ENCODE data around the gene CYP39A1.

The CYP39A1 gene

DNA sequence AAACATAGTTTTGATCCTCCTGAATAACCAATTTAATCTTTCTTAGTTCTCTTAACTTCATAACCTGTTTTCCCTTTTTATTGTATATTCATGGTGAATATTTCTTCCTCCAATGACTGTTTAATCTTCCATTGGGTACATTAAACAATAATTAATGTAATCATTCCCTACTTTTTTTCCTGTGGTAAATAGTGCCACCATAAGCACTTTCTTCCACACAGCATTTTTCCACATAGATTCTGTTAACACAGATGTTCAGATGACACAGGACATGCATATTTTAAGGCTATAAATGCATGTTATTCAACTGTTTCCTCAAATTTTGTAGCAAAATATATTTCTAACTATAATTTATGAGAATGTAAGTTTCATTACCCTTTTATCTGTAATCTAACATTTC, 61.9 kb downstream of the CYP39A1 start:
- no peak for DNase-seq (ENCODE audit: low read depth)

DNA sequence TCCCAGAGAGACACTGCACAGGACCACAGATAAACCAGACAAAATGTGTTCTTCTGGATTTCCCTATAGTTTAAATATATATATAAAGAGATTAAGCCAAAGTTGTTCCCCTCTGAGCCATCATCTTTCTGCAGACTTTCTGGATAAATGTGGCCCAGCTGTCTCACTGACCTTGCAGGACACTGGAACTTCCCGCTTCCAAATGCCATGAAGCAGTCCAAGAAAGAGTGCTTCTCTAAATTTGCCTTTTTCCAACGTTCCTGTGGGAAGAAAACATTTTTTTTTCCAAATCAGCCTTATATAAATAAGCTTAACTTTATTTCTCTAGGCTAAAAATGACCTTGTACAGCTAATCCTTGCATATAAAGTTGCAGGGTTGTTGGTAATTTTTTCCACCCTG, 65.7 kb downstream of the CYP39A1 start:
- DNase-seq (ENCODE audit: low read depth): no peak

DNA sequence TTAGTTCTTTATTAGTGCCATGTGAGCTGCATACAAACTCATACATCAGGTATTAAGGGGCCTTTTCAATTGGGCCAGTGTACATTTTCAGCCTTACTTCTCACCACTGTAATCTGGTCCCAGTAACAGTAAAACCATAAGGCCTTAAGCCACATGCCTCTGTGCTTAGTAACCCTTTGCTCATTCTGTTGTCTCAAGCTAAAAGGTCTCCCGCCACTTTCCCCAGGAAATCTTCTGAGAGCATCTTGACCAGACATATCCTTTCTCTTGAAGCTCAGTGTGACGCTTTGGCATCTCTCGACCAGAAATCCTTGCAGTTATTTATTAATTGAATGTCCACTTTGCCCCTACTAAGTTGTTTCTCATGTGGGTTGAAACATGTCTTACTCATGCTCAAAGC, 68.0 kb downstream of the CYP39A1 start:
- no peak for DNase-seq (ENCODE audit: low read depth)

DNA sequence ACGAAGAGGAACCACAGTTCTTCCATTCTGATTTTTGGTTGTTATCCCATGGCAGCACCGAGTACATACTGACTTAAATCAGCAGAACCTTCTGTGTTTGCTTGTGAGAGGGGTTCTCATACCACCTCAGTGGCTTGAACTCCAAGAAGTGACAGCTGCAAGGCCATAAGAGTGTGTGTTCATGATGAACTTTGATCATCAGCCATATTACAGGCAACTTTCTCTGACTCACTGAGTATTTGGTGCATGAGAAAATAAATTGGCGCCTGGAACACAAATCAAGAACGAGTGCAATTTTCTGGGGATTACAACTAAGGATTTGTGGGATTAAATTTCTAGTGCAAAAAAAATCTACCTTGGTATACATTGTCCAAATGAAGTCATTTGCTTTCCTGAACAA, 68.9 kb downstream of the CYP39A1 start:
- DNase-seq (ENCODE audit: low read depth): no peak

DNA sequence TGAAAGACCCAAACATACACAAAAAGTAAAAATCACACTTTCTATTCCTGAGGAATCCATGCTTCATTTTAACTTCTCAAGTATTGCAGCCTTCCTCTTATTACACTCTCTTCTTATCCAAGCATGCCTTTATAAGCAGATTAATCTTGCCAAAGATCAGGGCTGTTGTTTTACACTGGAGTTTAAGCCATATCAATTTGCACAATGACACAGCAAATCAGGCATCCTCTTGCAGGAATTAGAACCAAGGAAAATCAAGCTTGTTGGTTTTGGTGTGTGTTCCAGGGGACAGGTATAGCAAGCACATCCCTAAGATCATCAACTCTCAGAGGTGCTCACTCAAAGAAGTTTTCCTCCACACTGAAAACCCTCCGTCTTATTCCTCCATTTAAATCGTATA, 69.5 kb downstream of the CYP39A1 start:
- no peak for DNase-seq (ENCODE audit: low read depth)

DNA sequence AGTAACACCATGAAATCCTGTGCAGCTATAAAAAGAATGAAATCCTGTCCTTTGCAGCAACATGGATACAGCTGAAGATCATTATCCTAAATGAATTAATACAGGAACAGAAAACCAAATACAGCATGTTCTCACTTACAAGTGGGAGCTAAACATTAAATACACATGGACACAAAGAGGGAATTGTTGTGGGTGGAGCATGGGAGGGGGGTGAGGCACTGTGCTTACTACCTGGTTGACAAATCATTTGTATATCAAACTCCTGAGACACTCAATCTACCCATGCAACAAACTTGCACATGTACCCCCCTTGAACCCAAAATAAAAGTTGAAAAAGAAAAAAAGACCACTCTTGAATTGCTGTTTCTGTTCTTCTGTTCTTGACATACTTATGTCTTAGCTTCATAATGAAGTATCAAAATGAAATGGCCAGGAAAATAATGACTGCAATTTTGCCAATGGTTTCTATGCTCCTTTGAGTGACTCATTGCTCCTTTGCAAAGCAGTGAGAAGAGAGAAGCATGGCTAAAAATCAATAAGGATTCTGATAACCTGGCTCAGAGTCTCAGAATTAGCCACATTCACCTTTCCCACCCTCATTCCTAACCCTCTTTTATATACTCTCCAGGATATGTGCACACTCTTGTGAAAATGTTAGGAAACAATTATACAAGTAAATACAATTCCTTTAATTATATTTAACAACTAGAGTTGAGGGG, 71.0 kb downstream of the CYP39A1 start:
- no peak for DNase-seq (ENCODE audit: low read depth)

DNA sequence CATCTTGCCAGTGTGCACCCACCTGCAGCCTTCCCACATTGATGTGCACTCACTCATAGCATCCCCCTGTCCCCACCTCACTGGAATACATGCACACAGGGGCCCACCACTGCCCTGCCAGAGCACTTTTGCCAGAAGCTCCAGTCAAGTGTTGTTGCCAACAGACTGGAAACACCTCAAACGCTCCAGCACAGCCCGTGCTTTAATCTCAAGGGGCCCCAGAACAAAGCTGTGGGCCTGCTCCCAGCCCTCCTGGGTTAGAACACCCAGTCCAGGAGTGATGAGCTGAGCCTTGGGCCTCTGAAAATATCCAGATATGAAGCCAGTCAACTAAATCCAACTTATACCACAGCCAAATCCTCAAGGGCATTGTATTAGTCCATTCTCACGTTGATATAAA, 77.1 kb downstream of the CYP39A1 start:
- no peak for DNase-seq (ENCODE audit: low read depth)

DNA sequence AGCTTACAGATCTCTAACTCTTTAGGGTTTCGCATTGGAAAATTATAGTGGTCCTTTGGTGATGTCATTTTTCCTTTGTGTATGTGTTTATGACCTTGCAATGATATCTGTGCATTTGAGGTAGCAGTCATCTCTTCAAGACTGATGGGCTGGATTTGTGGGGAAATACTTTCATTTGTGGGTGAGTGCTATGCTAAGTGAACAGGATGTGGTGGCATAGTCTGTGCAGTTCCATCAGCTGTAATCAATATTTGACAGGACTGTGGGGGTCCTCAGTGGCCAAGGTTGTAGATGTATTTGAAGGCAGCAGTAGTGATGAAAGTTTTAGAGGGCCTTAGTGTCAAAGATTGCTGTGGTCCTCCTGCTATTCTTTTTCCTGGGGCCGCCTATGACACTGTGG, 79.5 kb downstream of the CYP39A1 start:
- DNase-seq (ENCODE audit: low read depth): no peak

DNA sequence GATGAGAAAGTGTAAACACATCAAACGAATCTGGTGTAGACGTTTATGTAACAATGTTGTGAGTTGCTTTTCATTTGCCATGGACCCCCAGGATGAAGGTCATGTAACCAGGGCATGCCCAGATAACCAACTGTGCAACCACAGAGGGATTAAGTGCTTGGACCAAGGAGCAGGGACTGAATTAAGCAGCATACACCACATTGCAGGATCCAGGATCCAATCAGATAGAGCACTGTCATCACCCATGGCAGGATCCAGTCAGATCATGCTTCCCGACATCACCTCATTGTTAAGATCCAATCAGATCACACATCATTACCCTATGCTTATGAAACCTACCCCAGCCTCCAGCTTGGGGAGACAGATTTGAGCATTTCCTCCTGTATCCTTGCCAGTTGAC, 87.1 kb downstream of the CYP39A1 start:
- DNase-seq (ENCODE audit: low read depth): no peak

DNA sequence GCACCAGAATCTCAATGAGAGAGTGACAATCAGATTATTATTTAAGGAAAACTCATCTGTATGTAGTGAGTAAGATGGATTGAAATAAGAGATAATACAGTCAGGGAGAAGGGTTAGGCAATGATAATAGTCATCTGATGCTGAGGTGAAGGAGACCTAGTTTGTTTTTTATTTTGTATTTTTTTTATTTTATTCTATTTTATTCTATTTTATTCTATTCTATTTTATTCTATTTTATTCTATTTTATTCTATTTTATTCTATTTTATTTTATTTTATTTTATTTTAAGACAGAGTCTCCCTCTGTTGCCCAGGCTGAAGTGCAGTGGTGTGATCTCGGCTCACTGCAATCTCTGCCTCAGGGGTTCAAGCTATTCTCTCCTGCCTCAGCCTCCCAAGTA, 88.7 kb downstream of the CYP39A1 start:
- DNase-seq (ENCODE audit: low read depth): no peak

DNA sequence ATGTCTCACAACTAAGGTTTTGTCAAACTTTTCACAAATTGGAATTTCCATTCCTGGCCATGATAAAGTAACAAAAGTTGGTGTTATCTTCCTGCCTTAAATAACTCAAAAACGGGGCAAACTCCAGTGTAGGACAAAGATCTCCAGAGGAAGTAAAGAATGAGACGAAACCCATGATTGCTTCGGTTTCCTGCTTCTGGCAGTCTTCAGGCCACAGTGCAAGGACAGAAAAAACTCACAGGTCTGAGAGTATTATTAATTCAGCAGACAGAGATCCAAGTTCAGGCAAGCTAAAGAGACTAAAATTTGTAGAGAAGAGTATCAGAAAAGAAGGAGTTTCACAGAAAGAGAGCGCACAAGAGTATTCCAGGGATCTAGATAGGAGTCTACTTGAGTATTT, 96.6 kb downstream of the CYP39A1 start:
- no peak for DNase-seq (ENCODE audit: low read depth)

DNA sequence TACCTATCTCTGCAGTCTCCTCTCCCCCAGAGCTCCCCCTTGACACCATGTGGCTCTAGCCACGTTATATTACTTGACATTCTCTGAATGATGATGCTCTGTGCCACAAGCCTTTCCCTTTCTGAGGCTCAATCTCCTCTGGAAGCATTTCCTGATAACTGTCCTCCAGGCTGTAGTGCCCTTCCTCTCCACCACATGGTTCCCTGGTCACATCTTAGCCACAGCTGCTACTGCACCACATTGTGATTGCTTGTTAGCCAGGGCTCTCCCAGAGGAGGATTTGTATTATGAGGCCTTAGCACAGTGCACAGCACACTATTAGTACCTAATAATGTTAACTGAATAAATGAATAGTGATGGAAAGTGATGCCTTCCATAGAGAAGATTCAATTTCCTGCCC, 97.5 kb downstream of the CYP39A1 start:
- no peak for DNase-seq (ENCODE audit: low read depth)

DNA sequence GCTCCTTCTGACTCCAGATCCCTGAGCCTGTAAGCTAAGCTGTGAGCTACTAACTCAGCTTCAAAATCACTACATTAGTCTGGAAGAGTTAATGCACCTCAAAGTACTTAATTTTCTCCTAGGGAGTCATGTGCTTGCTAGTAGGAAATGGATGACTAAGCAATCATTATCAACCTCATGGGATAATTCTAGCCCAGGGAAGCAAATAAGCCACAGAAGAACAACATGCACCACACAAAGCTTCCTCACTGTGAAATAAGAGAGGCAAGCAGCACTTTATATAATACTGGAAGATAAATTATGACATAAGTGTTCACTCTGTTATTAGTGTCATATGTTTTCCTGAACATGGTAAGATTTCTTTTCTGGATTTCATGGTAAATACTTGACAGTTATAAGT, 103.5 kb downstream of the CYP39A1 start:
- no peak for DNase-seq (ENCODE audit: low read depth)

DNA sequence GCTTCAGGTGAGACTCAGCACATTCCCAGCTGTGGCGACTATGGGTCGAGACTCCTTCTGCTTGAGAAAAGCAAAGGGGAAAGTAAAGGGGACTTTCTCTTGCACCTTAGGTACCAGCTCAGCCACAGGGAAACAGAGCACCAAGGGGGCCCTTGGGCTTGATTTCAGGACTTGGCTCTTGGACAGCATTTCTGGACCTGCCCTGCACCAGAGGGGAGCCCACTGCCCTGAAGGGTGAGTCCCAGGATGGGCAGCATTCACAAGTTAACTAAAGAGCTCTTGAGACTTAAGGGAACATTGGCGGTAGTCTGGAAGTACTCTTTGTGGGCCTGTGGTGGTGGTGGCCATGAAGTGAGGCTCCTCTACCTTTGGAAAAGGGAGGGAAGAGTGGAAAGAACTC, 111.1 kb downstream of the CYP39A1 start:
- DNase-seq (ENCODE audit: low read depth): no peak

DNA sequence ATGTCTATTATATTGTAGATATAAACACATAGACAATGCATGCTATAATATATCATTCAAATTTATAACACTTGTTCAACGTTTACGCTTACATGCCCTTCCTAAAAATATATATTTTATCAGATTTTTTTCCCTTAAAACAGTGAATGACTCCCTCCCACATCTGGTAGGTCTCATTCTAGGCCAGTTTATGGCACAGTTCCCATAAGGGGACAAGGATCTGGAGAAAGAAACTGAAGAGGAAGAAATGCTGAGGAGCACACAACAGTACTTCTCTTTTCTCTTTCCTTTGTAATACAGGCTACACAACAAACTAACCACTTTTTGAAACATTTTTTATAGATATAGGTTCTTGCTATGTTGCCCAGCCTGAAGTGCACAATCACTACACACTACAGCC, 112.8 kb downstream of the CYP39A1 start:
- DNase-seq (ENCODE audit: low read depth): no peak

DNA sequence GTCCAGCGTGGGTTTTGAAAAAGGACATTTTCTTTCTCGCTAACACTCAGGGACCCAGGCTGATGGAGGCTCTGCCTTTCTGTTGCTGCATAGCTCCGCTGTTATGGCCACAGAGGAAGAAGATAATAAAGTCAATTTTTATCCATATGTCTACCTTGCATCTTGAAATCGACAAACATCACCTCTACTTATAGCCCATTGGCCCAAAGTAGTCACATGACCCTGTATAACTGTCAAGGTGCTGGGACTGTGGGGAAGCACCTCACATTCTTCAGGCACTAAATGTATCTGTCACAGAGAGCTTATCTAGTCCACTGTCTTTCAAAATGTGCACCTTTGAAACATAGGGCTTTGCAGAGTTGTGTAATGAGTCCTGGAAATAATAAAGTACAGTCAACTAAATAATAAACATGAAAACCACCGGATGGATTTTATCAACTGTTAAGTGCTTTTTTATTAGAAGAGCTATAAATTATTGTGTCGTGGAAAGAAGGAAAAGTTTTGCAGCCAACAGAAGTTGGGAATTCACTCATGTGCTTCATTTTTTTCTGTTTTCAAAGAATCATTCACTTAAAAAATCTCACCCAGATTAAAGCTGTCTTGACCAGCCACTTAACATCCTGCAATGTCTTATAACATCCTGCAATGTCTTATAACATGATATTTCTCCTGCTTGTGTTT, 113.7 kb downstream of the CYP39A1 start:
- no peak for DNase-seq (ENCODE audit: low read depth)

DNA sequence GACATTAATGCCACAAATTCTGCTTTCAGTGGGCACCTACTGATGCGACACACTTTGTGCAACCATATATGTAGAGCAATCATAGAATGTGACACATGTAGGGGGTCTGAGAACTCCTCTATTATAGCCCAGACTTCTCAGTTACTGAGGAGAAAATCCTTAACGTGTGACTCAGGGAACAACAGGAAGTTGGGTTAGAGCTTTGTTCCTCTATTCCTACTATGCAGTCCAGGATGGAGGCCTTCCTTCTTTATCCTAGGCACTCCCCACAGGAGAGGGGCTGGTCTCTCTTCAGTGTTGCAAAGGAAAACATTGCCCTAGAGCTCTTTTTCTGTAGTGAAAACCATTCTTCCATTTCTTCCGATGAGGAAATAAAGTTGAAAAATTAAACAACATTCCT, 121.7 kb downstream of the CYP39A1 start:
- no peak for DNase-seq (ENCODE audit: low read depth)

DNA sequence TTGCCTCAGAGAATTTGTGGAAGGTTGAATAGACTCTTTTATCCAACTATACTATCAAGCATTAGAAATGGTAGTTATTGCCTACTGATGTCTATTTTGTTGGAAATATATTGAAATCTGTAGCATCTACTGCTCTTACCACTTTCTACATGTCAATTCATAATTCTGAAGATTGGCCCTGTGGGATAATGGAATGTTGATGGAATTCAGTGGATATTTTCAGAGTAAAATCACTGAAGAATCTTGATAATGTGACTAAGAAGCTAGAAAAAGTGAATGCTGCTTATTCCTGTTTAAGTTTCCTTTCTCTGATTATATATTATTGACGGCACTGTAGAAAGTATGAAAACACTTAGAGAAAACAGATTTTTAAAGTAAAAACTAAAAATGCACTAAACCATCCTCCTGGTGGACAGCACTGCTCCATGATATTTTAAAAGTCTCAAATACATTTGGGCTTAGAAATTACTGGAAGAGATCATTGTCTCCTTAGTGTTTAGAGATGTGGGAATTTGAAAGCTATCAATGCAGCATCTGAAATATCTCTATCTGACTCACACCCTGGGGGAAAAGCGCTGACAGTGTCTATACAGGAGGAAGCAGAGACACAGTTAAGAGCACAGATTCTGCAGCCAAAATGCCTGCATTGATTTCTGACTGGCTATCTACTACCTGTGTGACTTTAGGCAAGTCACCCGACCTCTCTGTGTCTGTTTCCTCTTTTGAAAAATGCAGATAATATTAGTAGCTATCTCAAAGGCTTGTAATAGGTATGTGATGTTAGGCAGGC, 123.5 kb downstream of the CYP39A1 start:
- no peak for DNase-seq (ENCODE audit: low read depth)

DNA sequence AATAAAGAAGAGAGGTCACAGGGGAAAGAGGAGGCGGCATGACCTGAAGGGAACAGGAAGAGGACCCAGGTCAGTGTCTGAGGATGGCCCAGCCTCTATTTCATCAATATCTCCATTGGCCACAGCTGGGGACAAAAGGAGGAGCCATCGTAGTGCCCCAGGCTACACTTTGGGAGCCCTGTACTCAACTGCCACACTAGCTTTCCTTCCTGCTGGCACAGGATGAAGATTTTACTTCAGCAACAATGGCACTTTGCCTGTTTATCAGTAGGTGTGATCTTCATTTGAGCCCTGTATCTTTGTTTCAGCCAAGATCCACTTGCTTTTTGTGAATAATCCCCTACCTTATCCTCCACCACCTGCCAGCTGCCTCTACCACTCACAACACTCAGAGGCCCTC, 126.0 kb downstream of the CYP39A1 start:
- no peak for DNase-seq (ENCODE audit: low read depth)

DNA sequence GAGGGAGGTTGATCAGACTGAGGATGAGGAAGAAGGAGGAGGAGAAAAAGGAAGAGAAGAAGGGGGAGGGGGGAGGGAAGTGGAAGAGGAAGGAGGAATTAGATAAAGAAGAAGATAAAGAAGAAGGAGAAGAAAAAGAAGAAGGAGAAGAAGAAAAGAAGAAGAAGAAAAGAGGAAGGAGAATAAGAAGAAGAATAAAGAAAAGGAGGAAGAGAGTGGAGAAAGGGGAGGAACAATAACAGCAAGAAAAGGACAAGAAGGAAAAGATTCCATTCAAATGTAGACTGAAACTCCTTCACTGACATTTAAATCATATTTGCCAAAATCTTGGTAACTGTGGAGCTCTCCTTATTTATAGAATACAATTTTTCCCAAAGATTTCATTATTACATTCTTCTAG, 127.0 kb downstream of the CYP39A1 start:
- no peak for DNase-seq (ENCODE audit: low read depth)

DNA sequence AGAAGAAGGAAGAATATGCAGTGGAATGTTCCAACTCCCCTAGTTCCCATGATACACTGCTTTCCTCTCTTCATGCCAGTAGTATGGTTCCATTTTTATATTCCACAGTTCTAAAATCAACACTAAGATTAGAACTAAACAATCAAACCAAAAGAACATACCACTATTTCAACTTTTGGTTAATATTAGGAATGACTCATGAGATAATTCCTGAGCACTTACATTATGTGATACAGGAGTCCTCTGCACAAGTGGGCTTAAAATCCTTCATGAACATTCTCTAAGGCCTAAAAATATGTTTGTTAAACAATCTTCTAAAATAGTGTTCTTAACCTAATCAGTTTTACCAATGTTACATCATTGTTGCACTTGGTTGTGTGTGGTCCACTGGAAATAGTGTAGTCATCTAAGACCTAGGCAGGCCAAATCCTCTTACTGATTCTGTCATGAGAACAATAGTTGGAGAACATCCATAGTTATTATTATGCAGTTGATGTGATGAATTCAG, 131.1 kb downstream of the CYP39A1 start:
- no peak for DNase-seq (ENCODE audit: low read depth)

DNA sequence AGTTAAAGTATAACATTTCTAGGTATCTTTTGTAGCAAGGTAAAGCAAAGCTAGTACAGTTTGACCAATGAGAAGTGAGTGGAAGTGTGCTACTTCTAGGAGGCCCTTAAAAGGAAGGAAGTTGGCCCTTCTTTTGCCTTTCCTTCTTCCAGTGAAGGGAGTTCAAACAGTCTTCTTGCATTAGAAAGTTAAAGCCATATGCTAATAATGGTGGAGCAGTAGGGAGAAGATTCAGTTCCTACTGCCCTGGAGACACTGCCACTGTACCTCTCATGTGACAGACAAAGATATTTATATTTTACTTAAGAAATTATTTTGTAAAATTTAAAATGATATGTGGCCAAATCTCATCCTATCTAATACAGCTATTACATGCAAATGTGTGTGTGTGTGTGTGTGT, 135.4 kb downstream of the CYP39A1 start:
- no peak for DNase-seq (ENCODE audit: low read depth)

DNA sequence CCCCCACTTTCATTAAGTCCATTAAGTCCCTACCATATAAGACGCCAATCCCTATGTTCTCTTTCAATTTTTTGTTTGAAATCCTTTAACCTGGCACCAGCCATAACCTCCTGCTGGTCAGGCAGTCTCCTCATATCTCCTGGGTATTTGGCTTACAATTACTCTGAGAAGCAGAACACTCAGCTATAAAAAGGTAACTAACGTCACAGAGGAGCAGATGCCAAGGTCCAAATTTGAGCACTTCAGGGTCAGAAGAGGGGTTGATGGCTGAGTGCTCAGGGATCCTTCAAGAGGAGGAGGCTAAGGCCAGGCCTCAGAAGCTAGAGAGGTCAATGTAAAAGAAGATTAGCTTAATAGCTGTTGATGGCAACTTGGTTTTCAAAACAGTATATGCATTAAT, 139.1 kb downstream of the CYP39A1 start:
- DNase-seq (ENCODE audit: low read depth): no peak

Data from GM04504 (cell line).